ENCODE data around the gene FGF10.

FGF10 gene

DNA sequence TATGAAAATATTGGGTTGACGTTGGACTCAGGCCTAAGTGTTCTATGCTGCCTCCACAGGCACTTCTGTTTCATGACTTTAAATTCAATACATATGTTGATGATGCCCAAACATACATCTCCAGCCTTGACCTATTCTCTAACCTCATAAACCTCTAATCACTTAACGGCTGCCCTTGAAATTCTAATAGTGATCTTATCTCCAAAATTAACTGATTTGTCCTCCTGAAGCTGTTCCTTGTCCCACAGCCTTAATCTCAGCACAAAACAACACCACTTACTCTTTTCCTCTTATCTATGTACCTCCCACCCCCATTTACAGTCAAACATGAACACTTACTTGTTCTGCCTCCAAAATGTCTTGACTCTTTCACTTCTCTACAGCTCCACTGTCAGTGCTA, 43.3 kb downstream of the FGF10 start:
- no peak for DNase-seq

DNA sequence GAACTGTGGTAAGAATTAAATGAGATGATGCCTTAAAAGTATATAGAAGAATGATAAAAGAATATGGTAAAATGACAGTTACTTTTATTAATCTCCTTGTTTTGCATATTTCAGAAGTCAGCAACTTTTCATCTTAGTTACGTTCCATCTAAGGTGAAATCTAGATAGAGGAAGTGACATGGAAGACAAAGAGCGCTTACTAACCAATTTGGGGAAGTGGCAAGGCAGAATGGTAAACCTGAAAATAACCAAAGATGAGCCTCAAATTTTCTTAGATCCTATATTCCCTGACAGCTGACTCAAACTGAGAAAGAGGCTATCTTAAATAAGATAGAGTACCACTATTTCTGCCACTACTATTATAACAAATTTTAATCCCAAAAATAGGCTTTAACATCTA, 52.5 kb downstream of the FGF10 start:
- no peak for DNase-seq

DNA sequence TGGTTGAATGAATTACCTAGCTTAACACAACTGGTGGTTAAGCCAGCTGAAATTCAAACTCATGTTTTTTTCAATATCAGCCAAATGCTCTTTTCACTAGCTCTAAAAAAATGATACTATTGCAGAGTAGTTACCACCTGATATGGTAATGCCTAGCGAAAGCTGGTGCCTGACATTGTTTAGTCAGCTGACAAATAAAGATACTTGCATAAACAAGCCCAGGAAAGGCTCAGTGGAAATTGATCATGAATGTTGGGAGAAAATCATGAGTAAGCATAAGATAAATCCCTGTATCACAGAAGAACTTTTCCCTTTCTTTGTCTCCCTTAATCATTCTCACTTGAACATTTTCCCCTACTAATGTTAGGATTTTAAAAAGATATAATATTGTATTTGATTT, 54.6 kb downstream of the FGF10 start:
- no peak for DNase-seq

DNA sequence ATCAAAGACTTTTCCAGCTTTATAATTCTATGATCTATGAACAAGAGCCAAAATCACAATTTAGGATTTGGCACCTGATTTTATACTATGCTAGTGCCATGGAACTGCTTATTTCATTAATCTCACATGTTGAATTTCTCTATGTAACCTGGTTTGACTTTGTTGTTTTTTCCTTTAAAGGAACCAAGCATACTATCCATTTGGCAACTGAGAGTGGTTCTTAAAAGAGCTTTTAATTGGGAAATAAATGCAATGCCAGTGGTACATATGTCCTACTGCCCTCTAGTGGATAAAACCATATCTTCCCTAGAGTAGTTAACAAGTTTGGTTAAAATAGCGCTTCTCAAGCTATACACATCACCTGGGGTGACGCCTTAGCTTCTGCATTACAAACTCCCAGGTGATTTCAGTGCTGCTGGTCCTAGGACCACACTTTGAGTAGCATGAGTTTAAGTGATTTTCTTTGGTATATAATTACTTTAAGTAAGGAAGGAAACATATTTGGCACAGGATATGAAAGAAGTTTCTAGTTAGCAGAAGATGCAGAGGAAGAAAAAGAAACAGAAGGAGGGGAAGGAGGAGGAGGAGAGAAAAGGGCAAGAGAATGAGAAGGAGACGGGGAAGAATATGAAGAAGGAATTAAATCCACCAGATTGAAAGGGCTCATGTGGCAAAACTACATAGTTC, 56.8 kb downstream of the FGF10 start:
- peak; percentile 41 to 52 (median 42) for DNase-seq

DNA sequence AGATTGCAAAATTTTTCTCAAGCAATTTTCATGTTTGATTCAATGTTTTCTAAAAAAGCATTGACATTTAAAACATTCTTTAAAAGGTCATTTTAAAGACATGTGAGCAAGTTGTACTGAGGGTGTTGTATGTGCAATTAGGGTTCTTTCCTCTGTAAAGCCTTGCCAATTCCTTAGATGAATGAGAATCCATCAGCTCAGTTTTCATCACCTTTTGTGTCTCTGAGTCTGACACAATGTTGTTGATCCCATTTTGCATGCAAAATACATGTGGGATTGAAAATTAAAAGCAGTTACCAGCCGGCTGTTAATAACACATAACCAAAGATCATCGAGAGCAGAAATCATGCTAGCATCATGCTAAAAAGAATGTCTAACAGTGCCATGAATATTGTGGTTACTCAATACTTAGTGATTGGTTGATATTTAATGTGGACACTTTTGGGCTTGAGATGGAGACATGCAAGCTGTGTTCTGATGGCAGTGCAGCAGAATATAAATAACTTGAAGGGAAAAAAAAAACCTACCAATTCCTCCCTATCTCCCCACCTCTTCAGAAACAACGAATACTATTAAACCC, 57.7 kb downstream of the FGF10 start:
- no peak for DNase-seq

DNA sequence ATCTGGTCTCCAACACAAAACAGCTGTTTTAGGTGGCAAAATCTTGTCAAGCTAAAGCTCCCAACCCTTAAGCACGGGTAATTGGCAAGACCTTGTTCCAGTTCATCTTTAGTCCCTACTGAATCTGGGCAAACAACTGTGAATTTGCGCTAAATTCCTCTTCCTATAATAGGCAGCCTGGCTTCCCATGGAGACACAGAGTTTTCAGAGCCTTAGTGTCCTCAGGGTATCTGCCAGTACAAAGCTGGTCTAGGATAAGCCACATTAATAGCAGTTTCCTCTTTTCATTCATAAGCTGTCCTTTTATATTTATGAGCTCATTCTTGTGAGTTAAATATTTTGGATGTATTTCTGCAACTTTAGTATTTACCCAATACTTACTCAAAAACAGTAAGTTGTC, 59.5 kb downstream of the FGF10 start:
- no peak for DNase-seq

DNA sequence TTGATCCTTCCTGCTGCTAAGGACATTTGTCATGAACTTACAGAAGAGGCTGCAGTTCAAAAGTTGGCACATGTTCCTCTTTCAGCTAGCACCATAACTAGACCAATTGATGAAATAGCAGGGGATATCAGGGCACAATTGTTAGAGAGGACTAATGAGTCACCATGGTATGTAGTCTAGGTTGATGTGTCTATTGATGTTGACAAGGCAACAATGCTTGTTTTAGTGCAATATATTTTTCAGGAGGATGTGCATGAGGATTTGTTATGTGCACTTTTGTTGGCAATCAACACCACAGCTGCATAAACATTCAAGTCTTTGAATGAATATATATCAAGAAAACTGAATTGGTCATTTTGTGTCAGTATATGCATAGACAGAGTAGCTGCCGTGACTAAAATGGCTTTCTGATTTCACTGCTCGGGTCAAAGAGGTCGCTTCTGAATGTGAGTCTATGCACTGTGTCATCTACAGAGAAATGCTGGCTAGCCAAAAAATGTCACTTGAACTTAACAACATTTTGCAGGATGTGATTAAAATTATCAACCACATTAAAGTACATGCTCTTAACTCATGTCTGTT, 68.0 kb downstream of the FGF10 start:
- DNase-seq = no peak

DNA sequence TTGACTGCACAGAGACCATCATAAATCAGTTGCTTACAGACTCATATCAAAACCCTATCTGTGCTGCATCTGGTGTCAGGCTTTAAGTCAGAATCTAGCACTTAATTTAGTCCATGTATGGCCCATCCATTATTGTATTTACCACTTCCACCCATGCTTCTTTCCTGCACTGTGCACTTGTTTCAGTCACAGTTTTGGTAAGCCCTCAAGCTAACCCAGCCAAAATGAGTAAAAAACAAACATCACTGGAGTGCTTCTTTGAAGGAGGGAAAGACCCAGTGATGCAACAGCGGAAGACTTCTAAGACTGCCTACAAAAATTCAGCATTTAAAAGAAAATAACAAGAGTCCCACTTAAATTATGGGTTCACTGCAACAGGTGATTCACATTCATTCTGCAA, 69.0 kb downstream of the FGF10 start:
- no peak for DNase-seq

DNA sequence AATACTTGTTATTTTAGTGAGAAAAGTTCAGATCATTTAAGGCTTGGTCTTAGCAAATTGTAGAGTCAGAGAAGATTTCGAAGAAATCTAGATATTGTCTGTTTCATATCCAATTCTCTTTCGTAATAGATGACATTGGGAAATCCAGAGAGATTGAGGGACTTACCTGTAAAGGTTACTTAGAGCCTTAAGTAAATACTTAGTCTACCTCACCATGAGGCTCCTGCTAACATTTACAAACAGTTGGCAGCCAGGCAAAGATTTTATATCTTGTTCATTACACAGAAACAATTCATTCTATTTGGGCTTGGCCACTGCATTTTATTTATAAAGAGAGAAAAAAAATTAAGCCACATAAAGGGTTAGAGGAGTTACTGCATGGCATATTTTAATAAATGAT, 70.3 kb downstream of the FGF10 start:
- DNase-seq = no peak

DNA sequence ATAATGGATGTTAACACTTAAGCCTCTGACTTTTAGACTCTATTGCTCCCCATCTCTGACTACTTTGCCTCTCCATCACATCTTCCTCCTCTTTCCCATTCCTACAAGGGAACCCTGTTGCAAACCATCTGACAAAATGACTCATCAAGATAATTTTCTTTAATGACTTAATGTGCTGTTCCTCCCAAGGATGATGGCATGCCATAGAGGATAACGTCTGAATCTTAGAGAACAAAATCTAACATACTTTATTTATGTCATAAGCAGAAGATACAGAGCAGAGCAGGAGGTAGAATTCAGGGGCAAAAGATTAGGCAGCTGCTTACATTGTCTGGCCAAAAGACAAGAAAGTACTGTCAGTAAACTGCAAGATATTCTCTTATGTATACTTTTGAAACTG, 76.8 kb downstream of the FGF10 start:
- DNase-seq = no peak

DNA sequence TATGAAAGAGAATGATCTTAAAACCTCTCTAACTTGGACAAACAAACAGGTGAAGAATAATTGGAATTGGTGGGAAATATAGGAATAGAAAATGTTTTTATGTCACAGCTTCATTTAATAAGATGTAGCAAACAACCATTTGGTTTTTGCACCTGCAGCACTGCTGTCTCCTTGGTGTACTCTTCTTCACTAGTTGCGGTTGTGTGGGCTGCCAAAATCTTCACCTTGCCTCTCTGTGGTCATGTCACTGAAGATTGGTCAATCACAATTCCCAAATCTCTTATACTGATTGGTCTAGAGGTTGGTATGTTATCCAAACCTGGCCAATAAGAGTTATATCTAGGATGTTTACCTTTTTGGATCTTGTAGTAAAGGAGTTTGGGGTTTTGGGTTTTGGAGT, 88.7 kb downstream of the FGF10 start:
- no peak for DNase-seq

DNA sequence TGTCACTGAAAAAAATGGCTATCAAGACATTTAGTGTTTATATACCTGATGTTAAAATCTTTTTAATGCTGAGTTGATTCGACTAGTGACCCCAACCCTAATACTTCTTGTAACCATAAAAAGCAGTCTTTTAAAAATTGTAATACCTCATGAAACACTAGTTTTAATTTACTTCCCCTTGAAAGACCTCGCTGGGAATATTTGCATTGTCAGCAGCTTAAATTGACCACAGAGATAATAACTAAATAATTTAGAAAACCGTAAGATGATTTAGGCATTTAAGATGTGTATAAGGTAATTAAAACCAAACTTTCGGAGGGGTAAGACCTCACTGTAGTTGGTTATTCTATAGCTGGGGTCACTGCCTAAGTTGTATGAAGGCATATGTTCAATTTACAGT, 89.8 kb downstream of the FGF10 start:
- no peak for DNase-seq

DNA sequence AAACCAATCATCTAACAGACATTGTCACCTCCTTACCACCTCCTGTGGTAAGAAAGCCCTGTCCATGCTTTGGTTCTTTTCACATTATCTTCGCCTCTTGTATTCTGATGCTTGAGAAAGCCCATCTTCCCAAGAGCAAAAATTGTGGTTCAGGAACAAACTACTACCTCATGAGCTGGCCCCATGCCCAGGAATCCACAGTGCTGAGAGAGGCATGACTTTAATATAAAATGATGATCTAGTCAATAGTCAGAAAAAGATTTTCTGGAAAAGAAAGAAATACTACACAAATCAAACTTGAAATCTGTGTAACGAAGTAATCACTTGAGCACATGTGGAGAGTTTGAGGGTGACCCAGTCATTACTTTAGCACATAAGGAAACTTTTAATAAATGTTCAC, 94.7 kb downstream of the FGF10 start:
- no peak for DNase-seq

DNA sequence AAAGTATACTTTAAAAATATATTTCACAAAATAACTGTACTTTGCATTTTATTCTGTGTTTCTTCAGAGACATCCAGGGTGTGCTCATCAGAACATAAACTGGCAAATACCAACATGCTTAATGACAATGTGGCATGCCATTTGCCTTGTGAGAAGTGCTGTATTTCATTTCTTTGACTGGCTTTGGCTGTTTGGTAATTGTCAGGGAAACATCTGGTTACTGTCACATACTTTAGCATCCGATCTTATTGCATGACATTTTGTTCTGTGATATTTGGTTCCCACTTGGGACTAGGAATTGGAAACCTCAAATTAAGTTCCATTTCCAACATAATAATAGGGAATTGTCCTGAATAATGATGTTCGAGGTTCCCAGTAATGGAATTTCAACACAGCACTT, 96.5 kb downstream of the FGF10 start:
- no peak for DNase-seq

DNA sequence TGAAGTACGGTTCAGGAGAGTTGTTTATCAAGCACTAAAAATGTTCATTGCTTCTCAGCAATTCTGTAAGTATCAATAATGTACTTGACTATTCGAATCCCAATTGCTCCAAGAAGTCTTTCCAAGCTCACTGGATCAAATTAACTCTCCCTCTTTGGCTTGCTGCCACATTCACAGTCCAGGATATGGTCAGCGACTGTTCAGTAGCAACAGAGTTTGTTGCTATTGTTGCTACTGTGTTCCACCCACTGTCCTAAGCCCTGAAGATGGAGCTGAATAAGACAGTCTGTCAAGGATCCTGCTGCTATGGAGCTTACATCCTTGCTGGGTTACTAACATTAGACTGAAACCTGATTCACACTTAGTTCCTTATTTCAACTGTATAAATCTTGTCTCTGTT, 110.8 kb downstream of the FGF10 start:
- DNase-seq = no peak

DNA sequence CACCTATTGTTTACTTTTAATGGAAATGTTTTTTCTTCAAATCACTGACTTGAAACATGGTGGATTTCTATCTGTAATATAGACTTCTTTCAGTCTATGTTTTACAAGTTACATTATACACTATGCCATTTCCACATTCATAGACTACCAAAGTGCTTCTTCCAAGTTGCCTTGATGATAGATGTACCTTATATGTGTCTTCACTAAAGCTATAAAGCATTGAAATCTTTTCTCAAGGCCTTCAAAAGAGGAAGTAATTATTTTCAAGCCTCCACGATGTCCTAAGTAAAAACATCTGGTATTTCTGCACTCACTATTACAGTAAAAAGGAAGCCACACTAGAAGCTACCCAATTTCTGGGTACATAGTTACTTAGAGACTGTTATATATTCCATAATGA, 113.3 kb downstream of the FGF10 start:
- DNase-seq = no peak

DNA sequence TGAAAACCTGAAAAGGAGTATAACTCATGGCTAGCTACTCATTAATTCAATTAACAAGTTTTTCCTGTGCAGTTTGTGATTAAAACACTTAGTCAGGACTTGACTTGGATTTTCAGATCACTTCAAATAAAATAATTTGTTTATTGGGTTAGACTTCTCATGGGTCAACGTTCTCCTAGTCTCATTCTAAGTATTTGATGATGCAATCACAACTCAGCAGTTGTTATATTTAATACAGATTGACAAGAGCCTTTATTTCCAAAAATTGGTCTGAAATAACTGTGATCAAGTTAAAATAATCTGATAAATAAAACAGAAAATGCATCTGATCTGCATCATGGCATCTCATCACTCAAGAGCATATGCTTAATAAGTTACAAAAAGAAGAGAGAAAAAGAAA, 113.9 kb downstream of the FGF10 start:
- no peak for DNase-seq

DNA sequence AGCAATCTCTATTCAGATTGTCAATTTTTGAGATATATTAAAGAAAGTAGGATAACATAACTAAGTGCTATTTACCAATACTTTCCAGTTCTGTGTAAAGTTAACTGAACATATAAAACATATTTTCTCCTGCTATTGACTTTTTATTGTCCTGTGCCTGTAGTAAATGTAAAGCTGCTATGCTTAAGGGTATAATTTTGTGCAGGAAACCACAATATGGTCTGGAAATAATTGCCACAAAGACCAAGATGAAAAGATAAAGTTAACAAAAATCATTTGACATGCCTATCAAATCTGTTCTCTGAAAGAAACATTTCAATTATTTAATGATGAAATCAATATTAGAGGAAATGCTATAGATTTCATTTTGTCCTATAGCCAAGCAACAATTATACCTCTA, 121.3 kb downstream of the FGF10 start:
- no peak for DNase-seq

DNA sequence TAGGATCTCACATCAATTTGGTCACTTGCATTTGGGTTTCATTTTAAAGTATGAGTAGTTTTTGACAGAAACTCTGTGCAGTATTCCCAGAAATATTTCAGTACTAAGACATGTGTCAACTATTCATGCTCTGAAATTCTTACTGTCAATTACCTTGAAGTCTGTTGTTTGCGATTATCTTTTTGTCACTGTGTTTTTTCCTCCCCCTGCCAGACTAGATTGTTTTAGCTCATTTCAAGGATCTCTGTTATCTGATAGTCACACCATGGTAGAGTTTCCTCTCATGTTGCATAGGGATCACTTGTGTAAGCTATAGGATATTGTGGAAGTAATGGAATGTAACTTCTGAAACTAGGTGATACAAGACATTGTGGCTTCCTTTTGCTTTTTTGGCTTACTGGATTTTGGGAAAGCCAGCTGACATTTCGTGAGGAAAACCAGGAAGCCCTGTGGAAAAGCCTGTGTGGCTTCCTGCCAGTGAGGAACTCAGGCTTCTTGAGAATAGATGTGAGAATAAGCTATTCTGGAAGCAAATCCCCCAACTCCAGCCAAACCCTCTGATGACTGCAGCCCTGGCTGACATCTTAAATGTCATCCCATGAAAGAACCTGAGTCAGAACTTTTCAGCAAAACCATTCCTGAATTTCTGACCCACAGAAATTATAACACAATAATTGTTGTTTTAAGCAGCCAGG, 122.2 kb downstream of the FGF10 start:
- no peak for DNase-seq

DNA sequence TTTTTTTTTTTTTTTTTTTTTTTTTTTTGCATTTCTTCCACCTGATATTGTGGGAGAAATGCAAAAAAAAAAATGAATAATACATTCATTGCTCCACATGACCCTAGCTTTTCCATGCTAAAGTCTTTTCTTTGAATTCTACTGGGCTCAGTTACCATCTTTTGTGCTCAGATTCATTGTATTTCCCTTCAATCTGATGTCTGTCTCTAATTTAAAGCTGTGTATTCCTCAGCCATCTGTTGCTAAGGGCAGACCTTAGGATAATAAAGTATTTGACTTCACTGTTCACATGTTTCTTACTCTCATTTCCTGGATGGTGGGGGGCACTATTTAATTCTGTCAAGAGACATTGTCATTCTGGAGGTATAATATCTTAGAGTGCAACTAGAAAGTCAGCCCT, 123.5 kb downstream of the FGF10 start:
- DNase-seq = no peak

DNA sequence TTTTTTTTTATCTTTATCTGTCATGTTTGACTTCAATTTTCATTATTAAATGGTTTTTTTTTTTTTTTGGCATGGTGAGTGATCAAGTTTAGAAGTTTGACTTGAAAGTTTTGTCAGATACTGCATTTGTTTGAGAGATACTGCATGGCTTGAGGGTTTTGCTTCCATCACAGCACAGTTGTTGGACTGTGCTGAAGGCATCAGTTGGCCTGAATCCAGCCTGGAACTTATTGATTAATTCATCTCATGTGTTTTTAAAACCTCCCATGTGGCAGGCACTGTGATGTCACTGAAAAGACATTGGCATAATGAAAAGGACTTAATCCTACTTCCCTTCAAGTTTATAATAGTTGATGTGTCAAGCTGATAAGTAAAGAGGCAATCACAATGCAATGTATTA, 128.4 kb downstream of the FGF10 start:
- no peak for DNase-seq

DNA sequence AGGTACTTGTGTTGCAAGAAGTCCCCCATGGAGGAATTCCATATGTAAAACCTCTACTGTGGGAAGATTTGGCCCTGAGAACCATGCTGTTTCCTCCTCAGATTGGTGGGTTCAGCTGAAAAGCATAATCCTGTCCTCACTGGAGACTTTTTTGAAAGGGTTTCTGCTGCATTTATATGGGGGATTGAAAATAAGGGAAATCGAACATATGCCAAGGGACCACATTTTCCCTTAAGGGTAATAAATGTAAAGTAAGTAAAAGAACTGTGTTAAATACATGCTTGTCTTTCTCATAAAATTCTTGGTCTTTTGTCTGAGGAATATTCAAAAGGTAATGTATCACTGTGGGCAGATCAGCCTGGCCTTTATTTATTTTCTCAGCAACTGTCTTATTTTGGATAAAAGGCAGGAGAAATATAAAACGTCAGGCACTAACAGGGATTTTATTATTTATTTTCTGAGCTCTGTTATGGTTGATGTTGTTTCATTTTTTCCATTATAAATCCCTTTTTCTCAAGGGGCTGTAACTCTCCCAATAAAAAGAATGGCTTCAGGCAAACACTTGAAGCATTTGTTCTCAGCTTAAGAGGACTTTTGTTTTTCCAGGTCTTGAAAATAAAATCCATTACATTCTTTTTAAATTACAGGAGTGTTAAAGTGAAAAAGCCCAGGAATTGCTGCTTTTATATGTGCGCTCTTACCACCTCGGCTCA, 131.4 kb downstream of the FGF10 start:
- DNase-seq = no peak

DNA sequence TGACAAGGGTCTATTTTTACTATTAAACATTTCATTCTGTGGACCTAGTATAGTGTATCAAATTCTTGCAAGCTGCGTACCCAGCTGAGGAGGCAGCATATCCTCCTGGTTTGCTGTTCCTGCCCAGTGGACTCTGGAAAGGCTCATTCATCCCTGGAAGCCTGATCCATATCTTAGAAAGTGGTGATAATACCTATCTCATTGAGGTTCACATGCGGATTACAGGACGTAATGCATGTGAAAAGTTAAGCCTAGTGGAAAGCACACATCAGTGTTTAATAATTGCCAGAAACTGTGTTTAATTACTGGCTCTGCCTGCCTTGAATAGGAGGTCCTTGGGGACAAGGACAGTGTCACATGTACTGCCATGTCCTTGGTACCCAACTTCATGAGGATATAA, 132.0 kb downstream of the FGF10 start:
- DNase-seq = no peak

Data from suppressor macrophage treated with lipopolysaccharide for 1 hour (primary cell).